GM23248 (cell line): ENCODE measurements around the gene TTC3. TPM values are rescaled to one million over a fixed set of nuclear protein-coding genes. Genes with fewer than 3 reads are reported as not detected.
A peak's percentile ranks its signal among the peaks of the same experiment; 100 is the strongest.

ENCODE experiments used
- DNase-seq: peaks from one replicate; pipeline ENCODE4 v3.0.0-alpha.2; 2015
- H2AFZ ChIP-seq: fragments of 200-600 bp; sonication (generic); 2 replicates; pipeline ENCODE4 v1.6.1; 2016; ENCODE audit warnings: antibody characterized with exemption
- H3F3A ChIP-seq: fragments of 200-600 bp; sonication (generic); 2 replicates; pipeline ENCODE4 v1.6.1; 2016; ENCODE audit warnings: mild to moderate bottlenecking, antibody characterized with exemption, mixed run types; ENCODE audit not compliant: insufficient read depth
- H3K27ac ChIP-seq: fragments of 200-600 bp; sonication (generic); 2 replicates; pipeline ENCODE4 v1.5.1; 2016; ENCODE audit warnings: mild to moderate bottlenecking
- H3K27me3 ChIP-seq: fragments of 200-600 bp; sonication (generic); replicated peaks from 2 replicates; pipeline ENCODE4 v1.6.1; 2016; ENCODE audit warnings: mild to moderate bottlenecking; ENCODE audit not compliant: insufficient read depth
- H3K36me3 ChIP-seq: fragments of 200-600 bp; sonication (generic); 2 replicates; pipeline ENCODE4 v1.6.1; 2016; ENCODE audit warnings: low read depth, mild to moderate bottlenecking
- H3K4me1 ChIP-seq: fragments of 200-600 bp; sonication (generic); 2 replicates; pipeline ENCODE4 v1.6.1; 2016; ENCODE audit warnings: mild to moderate bottlenecking; ENCODE audit not compliant: insufficient read depth
- H3K4me2 ChIP-seq: fragments of 200-600 bp; sonication (generic); one replicate; pipeline ENCODE4 v1.6.1; 2016; ENCODE audit warnings: mild to moderate bottlenecking; ENCODE audit not compliant: unreplicated experiment
- H3K4me3 ChIP-seq: fragments of 200-600 bp; sonication (generic); 2 replicates; pipeline ENCODE4 v1.5.1; 2016; ENCODE audit warnings: mild to moderate bottlenecking
- H3K79me2 ChIP-seq: fragments of 200-600 bp; sonication (generic); 2 replicates; pipeline ENCODE4 v1.6.1; 2016; ENCODE audit warnings: mild to moderate bottlenecking; ENCODE audit not compliant: insufficient read depth
- H3K9ac ChIP-seq: fragments of 200-600 bp; sonication (generic); 2 replicates; pipeline ENCODE4 v1.6.1; 2016; ENCODE audit warnings: mild to moderate bottlenecking
- H3K9me2 ChIP-seq: fragments of 200-600 bp; sonication (generic); 2 replicates; pipeline ENCODE4 v1.6.1; 2016; ENCODE audit warnings: mixed run types, mild to moderate bottlenecking, moderate library complexity; ENCODE audit not compliant: insufficient read depth
- H3K9me3 ChIP-seq: fragments of 200-600 bp; sonication (generic); one replicate; pipeline ENCODE4 v1.6.1; 2017; ENCODE audit warnings: low read depth
- H4K20me1 ChIP-seq: fragments of 200-600 bp; sonication (generic); 2 replicates; pipeline ENCODE4 v1.6.0; 2016; ENCODE audit not compliant: insufficient read depth
- EZH2 ChIP-seq: fragments of 200-600 bp; sonication (generic); IDR thresholded peaks from 2 replicates; pipeline ENCODE4 v1.6.1; 2018; ENCODE audit warnings: antibody characterized with exemption, mild to moderate bottlenecking; ENCODE audit not compliant: insufficient read depth, poor library complexity, severe bottlenecking
- EZH2phosphoT487 ChIP-seq: fragments of 200-600 bp; sonication (generic); IDR thresholded peaks from 2 replicates; pipeline ENCODE4 v1.6.1; 2018; ENCODE audit warnings: antibody characterized with exemption, moderate library complexity, mild to moderate bottlenecking, low read depth; ENCODE audit not compliant: insufficient read depth
- WGBS, 2 experiments: methylation state at CpG; one replicate each; pipeline ENCODE4 v1.1.6; 2015 to 2017; ENCODE audit warnings: low lambda C conversion rate in 2 of 2, low coverage in 1 of 2; ENCODE audit errors: missing lambda C conversion rate in 2 of 2; 5-methylcytosine and 5-hydroxymethylcytosine counted together
- in situ Hi-C: fragments of 300-500 bp; cut with MboI; formaldehyde crosslinking; loops from 2 replicates; pipeline ENCODE4 v1.15.0; 2020
- polyA plus RNA-seq: library from polyadenylated mRNA; unstranded; fragments of >200 nt; fragmentation: Nextera tagmentation; extraction: Ambion mirVana; gene quantifications from 2 replicates; pipeline ENCODE4 v1.2.1, GENCODE V29; 2016
- total RNA-seq: library from RNA; depleted of rRNA; stranded (reverse); fragments of >200 nt; shearing (Covaris generic); gene quantifications from 2 replicates; pipeline ENCODE4 v1.2.3, GENCODE V29; 2014

The TTC3 gene
- total and polyA plus RNA-seq, 2 experiments from 2014 or later, result 204 to 216 TPM

DNA sequence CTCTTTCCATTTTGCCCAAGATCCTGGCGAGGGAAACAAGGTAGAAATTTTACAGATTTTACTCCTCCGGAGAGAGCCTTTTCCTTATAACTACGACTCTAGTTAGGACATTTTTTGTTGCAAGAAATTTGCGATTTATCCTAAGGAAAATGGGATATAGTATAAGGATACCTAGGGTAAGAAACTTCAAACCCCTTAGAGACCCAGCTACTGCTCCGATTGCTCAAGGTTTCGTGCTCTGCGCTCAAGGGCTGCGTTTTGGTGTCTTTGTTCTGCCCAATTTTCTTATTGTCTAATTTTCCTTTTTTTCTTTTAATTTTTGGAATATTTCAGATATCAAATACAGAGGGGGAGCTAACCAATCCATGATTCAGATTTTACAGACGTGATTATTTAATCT lies 1.5 kb downstream of the TTC3 start:
- peaks cover 87% of the 10 kb centered on the region for H3K79me2 ChIP-seq
- H3K27ac ChIP-seq, result peak overlapping the region; percentile 97
- peak overlapping the region; percentile 95 for H3K4me3 ChIP-seq
- 9 to 10% methylated on average over 9 of the region's 9 CpGs for WGBS, 2 experiments
- no peaks in the 10 kb centered on the region for H3K9me3 ChIP-seq
- peak overlapping the region; percentile 82 for H3K4me2 ChIP-seq
- no peaks in the 10 kb centered on the region for H3K9me2 ChIP-seq
- peak overlapping the region; percentile 77 for H2AFZ ChIP-seq
- peak overlapping the region; percentile 99 for H3K9ac ChIP-seq
- DNase-seq, result peak; percentile 38
- H3K4me1 ChIP-seq, result peaks cover 24% of the 10 kb centered on the region
- H3F3A ChIP-seq, result peaks cover 19% of the 10 kb centered on the region; the same call in 1 of the 2 replicates
- no peaks in the 10 kb centered on the region for H3K27me3 ChIP-seq
- no peak for TF ChIP-seq EZH2phosphoT487
- no peak for TF ChIP-seq EZH2
- in situ Hi-C loops, result no loop called here
- peaks cover 3% of the 10 kb centered on the region; the same call in 1 of the 2 replicates for H3K36me3 ChIP-seq
- H4K20me1 ChIP-seq, result peaks cover 9% of the 10 kb centered on the region; the same call in 1 of the 2 replicates

GRCh38 chr21:37075214-37075770 lies 2.2 kb downstream of the TTC3 start:
- Histone ChIP-seq H3K79me2 (peaks cover 90% of the 10 kb centered on the region), H3K36me3 (no peaks in the 10 kb centered on the region), H4K20me1 (peaks cover 9% of the 10 kb centered on the region; the same call in 1 of the 2 replicates), H3K9me2 (no peaks in the 10 kb centered on the region), H3F3A (peaks cover 19% of the 10 kb centered on the region; the same call in 1 of the 2 replicates), H3K4me2 (peak overlapping the region; percentile 82), H3K4me1 (peaks cover 24% of the 10 kb centered on the region), H3K27ac (peak overlapping the region; percentile 97; the same call in 1 of the 2 replicates), H2AFZ (no peak overlapping the region), H3K4me3 (peak overlapping the region; percentile 95), H3K9me3 (no peaks in the 10 kb centered on the region), H3K9ac (peak overlapping the region; percentile 99), H3K27me3 (no peaks in the 10 kb centered on the region)
- in situ Hi-C loops, result no loop called here
- 76 to 77% methylated on average over 4 of the region's 4 CpGs for WGBS, 2 experiments
- TF ChIP-seq EZH2 (no peak), EZH2phosphoT487 (no peak)
- no peak for DNase-seq

DNA sequence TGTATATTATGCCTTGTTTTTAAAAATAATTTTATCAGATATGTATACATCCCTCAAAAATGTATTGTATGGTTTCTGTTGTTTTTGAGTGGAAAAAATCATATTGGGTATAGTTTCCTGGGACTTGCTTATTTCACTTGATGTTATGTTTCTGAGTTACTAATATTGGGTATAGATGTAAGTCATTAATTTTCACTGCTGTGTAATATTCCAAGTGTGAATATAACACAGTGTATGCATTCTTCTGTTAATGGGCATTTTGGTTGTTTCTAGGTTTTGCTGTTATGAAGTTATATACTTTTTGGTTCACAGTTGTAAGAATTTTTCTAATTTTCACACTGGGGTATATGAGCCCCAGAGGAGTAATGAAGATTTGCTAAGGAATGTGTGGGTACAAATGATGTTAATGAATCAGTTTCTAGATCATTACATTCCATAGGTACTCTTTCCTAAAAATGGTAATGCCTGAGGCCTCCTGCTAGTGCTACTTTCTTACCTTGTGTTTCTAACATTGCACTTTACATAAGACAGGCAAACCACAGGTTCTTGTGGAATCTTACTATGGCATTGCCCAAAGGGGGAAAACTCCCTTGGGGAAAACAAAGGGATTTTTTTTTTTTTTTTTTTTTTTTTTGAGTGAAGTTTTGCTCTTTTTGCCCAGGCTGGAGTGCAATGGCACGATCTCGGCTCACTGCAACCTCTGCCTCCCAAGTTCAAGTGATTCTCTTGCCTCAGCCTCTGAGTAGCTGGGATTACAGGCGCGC lies 3.2 kb downstream of the TTC3 start:
- no peaks in the 10 kb centered on the region for H3K9me3 ChIP-seq
- no peak overlapping the region for H3K9ac ChIP-seq
- H4K20me1 ChIP-seq, result peaks cover 9% of the 10 kb centered on the region; the same call in 1 of the 2 replicates
- no peak overlapping the region for H3K4me3 ChIP-seq
- H3K4me1 ChIP-seq, result peaks cover 20% of the 10 kb centered on the region
- no peak overlapping the region for H3K27ac ChIP-seq
- peaks cover 90% of the 10 kb centered on the region for H3K79me2 ChIP-seq
- H3K9me2 ChIP-seq, result no peaks in the 10 kb centered on the region
- DNase-seq, result no peak
- WGBS, 2 experiments, result 89 to 100% methylated on average over 2 to 4 of the region's 4 CpGs
- no peak overlapping the region for H3K4me2 ChIP-seq
- H3K36me3 ChIP-seq, result no peaks in the 10 kb centered on the region
- no peak for TF ChIP-seq EZH2
- no peak for TF ChIP-seq EZH2phosphoT487
- peaks cover 18% of the 10 kb centered on the region; the same call in 1 of the 2 replicates for H3F3A ChIP-seq
- no peaks in the 10 kb centered on the region for H3K27me3 ChIP-seq
- H2AFZ ChIP-seq, result no peak overlapping the region
- in situ Hi-C loops, result no loop called here

GRCh38 chr21:37077403-37077802 lies 4.3 kb downstream of the TTC3 start:
- Histone ChIP-seq H2AFZ (no peak overlapping the region), H3K9me3 (no peaks in the 10 kb centered on the region), H3K27ac (no peak overlapping the region), H4K20me1 (peaks cover 13% of the 10 kb centered on the region; the same call in 1 of the 2 replicates), H3K36me3 (no peaks in the 10 kb centered on the region), H3K79me2 (peaks cover 92% of the 10 kb centered on the region), H3K9ac (no peak overlapping the region), H3K27me3 (no peaks in the 10 kb centered on the region), H3K4me1 (peaks cover 11% of the 10 kb centered on the region; the same call in 1 of the 2 replicates), H3F3A (peaks cover 10% of the 10 kb centered on the region; the same call in 1 of the 2 replicates), H3K9me2 (no peaks in the 10 kb centered on the region), H3K4me3 (no peak overlapping the region), H3K4me2 (no peak overlapping the region)
- 46 to 61% methylated on average over 1 of the region's 1 CpG for WGBS, 2 experiments
- DNase-seq, result no peak
- TF ChIP-seq EZH2, result no peak
- TF ChIP-seq EZH2phosphoT487, result no peak
- in situ Hi-C loops, result no loop called here
